ENCODE results near the gene IDI2.

GRCh38 chr10:1043532-1043995 lies 17.9 kb upstream of the IDI2 start:
- TF ChIP-seq CTCF (IDR thresholded peaks at IDR 0.05 in 2 of 3, conservative IDR thresholded peaks at IDR 0.05 in 1 of 3; ENCODE audit: borderline replicate concordance in 1 of 3, insufficient read depth in 1 of 3, low read depth in 2 of 3, low read length in 2 of 3) (no peak), EZH2 (IDR thresholded peaks at IDR 0.05) (no peak), RAD21 (IDR thresholded peaks at IDR 0.05; ENCODE audit: low read depth) (no peak), MAX (IDR thresholded peaks at IDR 0.05) (no peak)
